Measurements from ENCODE around the gene MYO15B.

DNA sequence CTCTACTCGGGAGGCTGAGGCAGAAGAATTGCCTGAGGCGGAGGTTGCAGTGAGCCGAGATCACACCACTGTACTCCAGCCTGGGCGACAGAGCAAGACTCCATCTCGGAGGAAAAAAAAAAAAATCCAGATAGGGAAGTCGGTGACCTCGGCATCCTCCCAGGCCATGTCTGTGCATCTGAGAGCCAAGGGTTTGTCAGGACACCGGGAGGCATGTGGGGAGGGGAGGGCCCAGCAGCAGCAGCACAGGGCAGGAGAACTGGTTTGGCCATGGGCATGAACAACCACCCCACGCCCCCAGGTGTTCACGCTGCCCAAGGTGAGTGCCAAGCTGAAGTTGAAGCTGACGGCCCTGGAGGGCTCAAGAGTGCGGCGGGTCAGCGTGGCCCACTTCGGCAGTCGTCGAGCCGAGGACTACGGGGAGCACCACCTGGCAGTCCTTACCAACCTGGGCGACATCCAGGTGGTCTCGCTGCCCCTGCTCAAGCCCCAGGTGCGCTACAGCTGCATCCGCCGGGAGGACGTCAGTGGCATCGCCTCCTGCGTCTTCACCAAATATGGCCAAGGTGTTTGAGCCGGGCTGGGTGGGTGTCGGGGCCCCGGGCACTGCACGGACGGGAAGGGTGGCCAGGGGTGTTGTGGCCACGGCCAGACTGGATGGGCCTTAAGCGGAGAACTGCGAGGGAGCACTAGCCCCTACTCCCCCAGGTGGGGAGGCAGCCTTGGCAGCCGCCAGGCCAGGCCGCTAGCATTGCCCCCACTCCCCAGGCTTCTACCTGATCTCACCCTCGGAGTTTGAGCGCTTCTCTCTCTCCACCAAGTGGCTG lies 14.7 kb upstream of the MYO15B start:
- TF ChIP-seq, protein P1, sequence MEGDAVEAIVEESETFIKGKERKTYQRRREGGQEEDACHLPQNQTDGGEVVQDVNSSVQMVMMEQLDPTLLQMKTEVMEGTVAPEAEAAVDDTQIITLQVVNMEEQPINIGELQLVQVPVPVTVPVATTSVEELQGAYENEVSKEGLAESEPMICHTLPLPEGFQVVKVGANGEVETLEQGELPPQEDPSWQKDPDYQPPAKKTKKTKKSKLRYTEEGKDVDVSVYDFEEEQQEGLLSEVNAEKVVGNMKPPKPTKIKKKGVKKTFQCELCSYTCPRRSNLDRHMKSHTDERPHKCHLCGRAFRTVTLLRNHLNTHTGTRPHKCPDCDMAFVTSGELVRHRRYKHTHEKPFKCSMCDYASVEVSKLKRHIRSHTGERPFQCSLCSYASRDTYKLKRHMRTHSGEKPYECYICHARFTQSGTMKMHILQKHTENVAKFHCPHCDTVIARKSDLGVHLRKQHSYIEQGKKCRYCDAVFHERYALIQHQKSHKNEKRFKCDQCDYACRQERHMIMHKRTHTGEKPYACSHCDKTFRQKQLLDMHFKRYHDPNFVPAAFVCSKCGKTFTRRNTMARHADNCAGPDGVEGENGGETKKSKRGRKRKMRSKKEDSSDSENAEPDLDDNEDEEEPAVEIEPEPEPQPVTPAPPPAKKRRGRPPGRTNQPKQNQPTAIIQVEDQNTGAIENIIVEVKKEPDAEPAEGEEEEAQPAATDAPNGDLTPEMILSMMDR (IDR thresholded peaks at IDR 0.05), result no peak
- TF ChIP-seq POLR2A (IDR thresholded peaks at IDR 0.05), result no peak

All from uterus (tissue), 2 donors.